GM12878 (cell line): ENCODE measurements around the gene APOBEC3H. TPM values are rescaled to one million over a fixed set of nuclear protein-coding genes. Genes with fewer than 3 reads are reported as not detected.

Experiments used
- ATF3 ChIP-seq: IDR thresholded peaks from 2 replicates; pipeline ENCODE4 v1.6.1; 2011; ENCODE audit warnings: low read depth, mild to moderate bottlenecking, low read length, moderate library complexity, borderline replicate concordance; ENCODE audit errors: extremely low read depth
- BHLHE40 ChIP-seq, 2 experiments: fragments of 450-650 bp in 1 of 2; IDR thresholded peaks; 2 replicates each; pipeline ENCODE4 v1.6.1; 2011 to 2017; ENCODE audit warnings: low read depth in 2 of 2, borderline replicate concordance in 1 of 2, improper control_type of control experiment in 1 of 2, low read length in 1 of 2, mild to moderate bottlenecking in 1 of 2
- CEBPB ChIP-seq, 2 experiments: fragments of 150-350 bp in 1 of 2; IDR thresholded peaks; 2 replicates each; pipeline ENCODE4 v1.6.1; 2012 to 2014; ENCODE audit warnings: low read depth in 2 of 2, low read length in 2 of 2, borderline replicate concordance in 1 of 2, inconsistent platforms in 1 of 2
- CHD1 ChIP-seq: IDR thresholded peaks from 2 replicates; pipeline ENCODE4 v1.6.1; 2012; ENCODE audit warnings: low read depth, low read length, improper control_type of control experiment
- CHD2 ChIP-seq: IDR thresholded peaks from 2 replicates; pipeline ENCODE4 v1.6.1; 2011; ENCODE audit warnings: low read depth, low read length, improper control_type of control experiment, borderline replicate concordance
- CREM ChIP-seq: IDR thresholded peaks from 2 replicates; pipeline ENCODE4 v1.6.1; 2014; ENCODE audit warnings: antibody characterized with exemption, low read depth
- E4F1 ChIP-seq: fragments of 450-650 bp; IDR thresholded peaks from 2 replicates; pipeline ENCODE4 v1.6.1; 2018; ENCODE audit warnings: borderline replicate concordance, mild to moderate bottlenecking; ENCODE audit not compliant: partially characterized antibody
- IKZF2 ChIP-seq, 2 experiments: fragments of 450-650 bp; IDR thresholded peaks; 2 replicates each; pipeline ENCODE4 v1.6.1; 2017; ENCODE audit warnings: mild to moderate bottlenecking in 2 of 2, moderate library complexity in 2 of 2
- JUND ChIP-seq: IDR thresholded peaks from 2 replicates; pipeline ENCODE4 v1.6.1; 2012; ENCODE audit warnings: low read depth, mild to moderate bottlenecking, low read length, improper control_type of control experiment, moderate library complexity
- KLF5 ChIP-seq: fragments of 450-650 bp; IDR thresholded peaks from 2 replicates; pipeline ENCODE4 v1.6.1; 2014; ENCODE audit warnings: mild to moderate bottlenecking; ENCODE audit not compliant: partially characterized antibody
- NFYB ChIP-seq: IDR thresholded peaks from 2 replicates; pipeline ENCODE4 v1.6.1; 2011; ENCODE audit warnings: low read depth, mild to moderate bottlenecking, low read length, improper control_type of control experiment, moderate library complexity; ENCODE audit not compliant: insufficient read depth
- PAX8 ChIP-seq: fragments of 450-650 bp; IDR thresholded peaks from 2 replicates; pipeline ENCODE4 v1.6.1; 2017; ENCODE audit warnings: mild to moderate bottlenecking, moderate library complexity
- PBX3 ChIP-seq: IDR thresholded peaks from 2 replicates; pipeline ENCODE4 v1.6.1; 2011; ENCODE audit warnings: mild to moderate bottlenecking, low read depth, low read length, moderate library complexity; ENCODE audit not compliant: insufficient replicate concordance
- POLR2AphosphoS2 ChIP-seq: IDR thresholded peaks from 2 replicates; pipeline ENCODE4 v1.6.1; 2011; ENCODE audit warnings: low read depth, mild to moderate bottlenecking, low read length, improper control_type of control experiment, moderate library complexity
- POU2F2 ChIP-seq: IDR thresholded peaks from 3 replicates; pipeline ENCODE4 v1.6.1; 2011; ENCODE audit warnings: low read depth, mild to moderate bottlenecking, low read length, borderline replicate concordance
- RBBP5 ChIP-seq: fragments of 200-600 bp; sonication (generic); conservative IDR thresholded peaks from 2 replicates; pipeline ENCODE4 v1.6.1; 2016
- SIN3A ChIP-seq: IDR thresholded peaks from 2 replicates; pipeline ENCODE4 v1.6.1; 2012; ENCODE audit warnings: low read depth, low read length, improper control_type of control experiment
- SMARCA5 ChIP-seq: fragments of 450-650 bp; IDR thresholded peaks from 2 replicates; pipeline ENCODE4 v1.6.1; 2017; ENCODE audit warnings: mild to moderate bottlenecking
- SP1 ChIP-seq: IDR thresholded peaks from one replicate; pipeline ENCODE4 v1.6.1; 2011; ENCODE audit warnings: low read depth, low read length
- SREBF1 ChIP-seq: IDR thresholded peaks from 2 replicates; pipeline ENCODE4 v1.6.1; 2012; ENCODE audit warnings: mild to moderate bottlenecking, low read length
- SRF ChIP-seq, 2 experiments: IDR thresholded peaks; 2 replicates each; pipeline ENCODE4 v1.6.1; 2011; ENCODE audit warnings: low read depth in 2 of 2, low read length in 2 of 2, mild to moderate bottlenecking in 1 of 2, moderate library complexity in 1 of 2
- TBL1XR1 ChIP-seq: IDR thresholded peaks from 2 replicates; pipeline ENCODE4 v1.6.1; 2012; ENCODE audit warnings: low read depth, low read length, improper control_type of control experiment
- TCF3 ChIP-seq: IDR thresholded peaks from 2 replicates; pipeline ENCODE4 v1.6.1; 2012; ENCODE audit warnings: low read depth, mild to moderate bottlenecking, low read length, borderline replicate concordance; ENCODE audit not compliant: insufficient read depth
- WRNIP1 ChIP-seq: IDR thresholded peaks from 2 replicates; pipeline ENCODE4 v1.6.1; 2011; ENCODE audit warnings: low read depth, low read length, improper control_type of control experiment, borderline replicate concordance
- YY1 ChIP-seq: IDR thresholded peaks from 2 replicates; pipeline ENCODE4 v1.6.1; 2011; ENCODE audit warnings: low read depth, mild to moderate bottlenecking, low read length
- ZBED1 ChIP-seq: IDR thresholded peaks from 2 replicates; pipeline ENCODE4 v1.6.1; 2016; ENCODE audit warnings: borderline replicate concordance
- ZNF274 ChIP-seq: IDR thresholded peaks from one replicate; pipeline ENCODE4 v1.8.0; 2011; ENCODE audit not compliant: insufficient read length, insufficient read depth
- ZZZ3 ChIP-seq: IDR thresholded peaks from 2 replicates; pipeline ENCODE4 v1.6.1; 2011; ENCODE audit warnings: low read depth; ENCODE audit not compliant: control insufficient read depth, insufficient read length
- polyA plus RNA-seq, 11 experiments: library from polyadenylated mRNA; depleted of rRNA in 4 of 11; unstranded in 6 of 11; stranded (reverse) in 5 of 11; fragments of >200 nt; fragmentation: Nextera tagmentation in 4 of 11; fragmentation: Illumina TruSeq in 1 of 11; extraction: Ambion mirVana in 4 of 11; extraction: Trizol in 1 of 11; gene quantifications; 1 replicate in 1 of 11; 2 replicates in 10 of 11; pipeline versions ENCODE4 v1.2.1 to v1.2.3, GENCODE V29; 2011 to 2016; ENCODE audit warnings: inconsistent platforms in 2 of 11, missing spikeins in 2 of 11, low read depth in 1 of 11
- total RNA-seq, 4 experiments: library from RNA; depleted of rRNA in 3 of 4; stranded (reverse); fragments of >200 nt in 3 of 4; fragmentation: Illumina TruSeq in 1 of 4; extraction: Trizol in 1 of 4; gene quantifications; 2 replicates each; pipeline versions ENCODE4 v1.2.1 to v1.2.3, GENCODE V29; 2013 to 2021

APOBEC3H gene
- total and polyA plus RNA-seq, 10 of the 15 experiments (the other 5 are each of a cell fraction or from before 2014, with no cell fraction given) = 7.5 to 23.0 (median 14.8) TPM

GRCh38 chr22:39090426-39091064 is 6.5 kb upstream of the APOBEC3H start (continued):
- TF ChIP-seq E4F1 (no peak), CEBPB (IDR thresholded peaks at IDR 0.05; ENCODE audit: borderline replicate concordance in 1 of 2, low read depth in 2 of 2, low read length in 2 of 2) (no peak), PAX8 (no peak), RBBP5 (no peak), CREM (no peak), TCF3 (no peak), SP1 (no peak), ATF3 (no peak), JUND (no peak), WRNIP1 (no peak), CHD1 (no peak), KLF5 (no peak), BHLHE40 (IDR thresholded peaks at IDR 0.05; ENCODE audit: borderline replicate concordance in 1 of 2, low read depth in 2 of 2, low read length in 1 of 2) (0 out of 4 replicates have a peak, but pooled peaks of 1 of the 2 experiments have one; percentile 12), SRF (IDR thresholded peaks at IDR 0.05; ENCODE audit: low read depth in 2 of 2, low read length in 2 of 2) (no peak), POLR2AphosphoS2 (no peak), PBX3 (no peak), NFYB (no peak), POU2F2 (no peak), SMARCA5 (0 out of 2 replicates have a peak, but pooled peaks have one; percentile 60), TBL1XR1 (no peak), ZBED1 (no peak), SIN3A (no peak), SREBF1 (no peak), YY1 (no peak), ZNF274 (no peak), CHD2 (no peak), IKZF2 (IDR thresholded peaks at IDR 0.05) (peak in 1 of 2 experiments; percentile 22; a peak in 2 of 4 replicates), ZZZ3 (no peak)
